ENCODE results near the gene PEAK1.

PEAK1 gene

GRCh38 chr15:77387365-77388105 lies 32.4 kb downstream of the PEAK1 start:
- Histone ChIP-seq H3K27ac (ENCODE audit: insufficient read depth, low read length, poor library complexity, severe bottlenecking) (no peak overlapping the region), H3K4me3 (ENCODE audit: insufficient read depth, low read depth, low read length, poor library complexity, severe bottlenecking) (no peak overlapping the region), H3K4me1 (ENCODE audit: control insufficient read depth, insufficient read depth, low read length, poor library complexity, severe bottlenecking) (no peaks in the 10 kb centered on the region), H3K36me3 (ENCODE audit: control insufficient read depth, insufficient read depth, low read length) (no peaks in the 10 kb centered on the region), H3K27me3 (replicated peaks; ENCODE audit: control insufficient read depth, insufficient read depth, low read length, poor library complexity, severe bottlenecking) (no peaks in the 10 kb centered on the region), H3K9me3 (ENCODE audit: control insufficient read depth, low read length) (no peaks in the 10 kb centered on the region)
- DNase-seq, result no peak

GRCh38 chr15:77386626-77387025 lies 33.3 kb downstream of the PEAK1 start:
- H3K4me1 ChIP-seq (ENCODE audit: control insufficient read depth, insufficient read depth, low read length, poor library complexity, severe bottlenecking), result no peaks in the 10 kb centered on the region
- no peak for DNase-seq
- no peak overlapping the region for H3K4me3 ChIP-seq (ENCODE audit: insufficient read depth, low read depth, low read length, poor library complexity, severe bottlenecking)
- H3K9me3 ChIP-seq (ENCODE audit: control insufficient read depth, low read length), result no peaks in the 10 kb centered on the region
- no peaks in the 10 kb centered on the region for H3K27me3 ChIP-seq (replicated peaks; ENCODE audit: control insufficient read depth, insufficient read depth, low read length, poor library complexity, severe bottlenecking)
- H3K27ac ChIP-seq (ENCODE audit: insufficient read depth, low read length, poor library complexity, severe bottlenecking), result no peak overlapping the region
- no peaks in the 10 kb centered on the region for H3K36me3 ChIP-seq (ENCODE audit: control insufficient read depth, insufficient read depth, low read length)

GRCh38 chr15:77384589-77385359 lies 35.1 kb downstream of the PEAK1 start:
- Histone ChIP-seq H3K9me3 (ENCODE audit: control insufficient read depth, low read length) (no peaks in the 10 kb centered on the region), H3K4me3 (ENCODE audit: insufficient read depth, low read depth, low read length, poor library complexity, severe bottlenecking) (no peak overlapping the region), H3K27me3 (replicated peaks; ENCODE audit: control insufficient read depth, insufficient read depth, low read length, poor library complexity, severe bottlenecking) (no peaks in the 10 kb centered on the region), H3K36me3 (ENCODE audit: control insufficient read depth, insufficient read depth, low read length) (no peaks in the 10 kb centered on the region), H3K27ac (ENCODE audit: insufficient read depth, low read length, poor library complexity, severe bottlenecking) (no peak overlapping the region), H3K4me1 (ENCODE audit: control insufficient read depth, insufficient read depth, low read length, poor library complexity, severe bottlenecking) (no peaks in the 10 kb centered on the region)
- no peak for DNase-seq

DNA sequence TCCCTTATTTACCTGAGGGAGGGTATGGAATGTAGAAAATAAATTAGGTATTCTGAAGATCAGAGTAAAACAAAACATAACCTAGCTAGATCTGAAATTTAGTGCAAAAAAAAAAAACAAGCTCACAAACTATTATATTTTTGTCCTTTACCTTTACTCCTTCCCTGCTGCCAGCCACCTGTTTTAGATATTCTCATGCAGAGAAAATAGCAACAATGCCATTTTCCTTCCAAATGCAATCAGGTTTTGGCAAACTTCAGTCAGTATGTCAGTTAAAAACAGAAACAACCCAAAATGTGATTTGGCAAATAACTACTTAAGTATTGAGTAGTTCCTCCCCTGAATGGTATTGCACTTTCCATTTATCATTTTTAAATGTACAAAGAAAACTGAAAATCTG lies 35.8 kb downstream of the PEAK1 start:
- Histone ChIP-seq H3K4me1 (ENCODE audit: control insufficient read depth, insufficient read depth, low read length, poor library complexity, severe bottlenecking) (no peaks in the 10 kb centered on the region), H3K27me3 (replicated peaks; ENCODE audit: control insufficient read depth, insufficient read depth, low read length, poor library complexity, severe bottlenecking) (no peaks in the 10 kb centered on the region)
- no peak for DNase-seq

GRCh38 chr15:77380033-77380432 lies 39.9 kb downstream of the PEAK1 start:
- Histone ChIP-seq H3K4me1 (ENCODE audit: control insufficient read depth, insufficient read depth, low read length, poor library complexity, severe bottlenecking) (no peaks in the 10 kb centered on the region), H3K27ac (ENCODE audit: insufficient read depth, low read length, poor library complexity, severe bottlenecking) (no peak overlapping the region), H3K4me3 (ENCODE audit: insufficient read depth, low read depth, low read length, poor library complexity, severe bottlenecking) (no peak overlapping the region), H3K36me3 (ENCODE audit: control insufficient read depth, insufficient read depth, low read length) (no peaks in the 10 kb centered on the region), H3K27me3 (replicated peaks; ENCODE audit: control insufficient read depth, insufficient read depth, low read length, poor library complexity, severe bottlenecking) (no peaks in the 10 kb centered on the region), H3K9me3 (ENCODE audit: control insufficient read depth, low read length) (no peaks in the 10 kb centered on the region)
- DNase-seq, result no peak

More for the DNA sequence above, 35.8 kb downstream of the PEAK1 start:
- H3K4me3 ChIP-seq (ENCODE audit: insufficient read depth, low read depth, low read length, poor library complexity, severe bottlenecking), result no peak overlapping the region
- H3K36me3 ChIP-seq (ENCODE audit: control insufficient read depth, insufficient read depth, low read length), result no peaks in the 10 kb centered on the region
- no peak overlapping the region for H3K27ac ChIP-seq (ENCODE audit: insufficient read depth, low read length, poor library complexity, severe bottlenecking)
- H3K9me3 ChIP-seq (ENCODE audit: control insufficient read depth, low read length), result no peaks in the 10 kb centered on the region

DNA sequence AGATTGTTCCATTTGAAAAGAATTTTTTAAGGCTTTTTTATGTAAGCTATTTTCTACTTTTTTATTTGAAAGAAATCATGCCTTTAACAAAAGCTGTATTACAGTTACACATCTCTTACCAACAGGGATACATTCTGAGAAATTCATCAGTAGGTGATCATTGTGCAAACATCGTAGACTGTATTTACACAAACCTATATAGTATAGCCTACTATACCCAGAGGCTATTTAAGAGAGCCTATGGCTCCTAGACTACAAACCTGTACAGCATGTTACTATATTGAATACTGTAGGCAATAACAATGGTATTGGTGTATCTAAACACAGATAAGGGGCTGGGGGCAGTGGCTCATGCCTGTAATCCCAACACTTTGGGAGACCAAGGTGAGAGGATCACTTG lies 43.1 kb downstream of the PEAK1 start:
- no peak overlapping the region for H3K4me3 ChIP-seq (ENCODE audit: insufficient read depth, low read depth, low read length, poor library complexity, severe bottlenecking)
- no peaks in the 10 kb centered on the region for H3K36me3 ChIP-seq (ENCODE audit: control insufficient read depth, insufficient read depth, low read length)
- H3K27ac ChIP-seq (ENCODE audit: insufficient read depth, low read length, poor library complexity, severe bottlenecking), result no peak overlapping the region

DNA sequence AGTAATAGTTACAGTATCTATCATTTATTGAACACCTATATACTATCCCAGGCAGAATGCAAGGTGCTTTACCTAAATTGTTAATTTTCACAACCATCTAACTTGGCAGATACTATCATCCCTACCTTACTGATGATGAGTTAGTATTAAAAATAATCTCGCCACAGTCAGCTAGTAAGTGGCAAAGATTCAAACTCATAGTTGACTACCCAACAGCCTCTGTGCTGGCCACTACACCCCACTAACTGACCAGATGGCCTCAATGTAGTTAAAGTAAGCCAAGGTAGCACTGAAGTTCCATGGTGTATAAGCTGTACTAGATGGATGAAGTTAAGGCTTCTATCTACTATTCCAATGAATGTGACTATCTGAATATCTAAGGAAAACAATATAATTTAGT lies 44.8 kb downstream of the PEAK1 start:
- no peak for DNase-seq
- no peak overlapping the region for H3K27ac ChIP-seq (ENCODE audit: insufficient read depth, low read length, poor library complexity, severe bottlenecking)
- H3K4me3 ChIP-seq (ENCODE audit: insufficient read depth, low read depth, low read length, poor library complexity, severe bottlenecking), result no peak overlapping the region
- no peaks in the 10 kb centered on the region for H3K9me3 ChIP-seq (ENCODE audit: control insufficient read depth, low read length)
- no peaks in the 10 kb centered on the region for H3K27me3 ChIP-seq (replicated peaks; ENCODE audit: control insufficient read depth, insufficient read depth, low read length, poor library complexity, severe bottlenecking)
- no peaks in the 10 kb centered on the region for H3K4me1 ChIP-seq (ENCODE audit: control insufficient read depth, insufficient read depth, low read length, poor library complexity, severe bottlenecking)
- no peaks in the 10 kb centered on the region for H3K36me3 ChIP-seq (ENCODE audit: control insufficient read depth, insufficient read depth, low read length)

More for the DNA sequence above, 43.1 kb downstream of the PEAK1 start:
- Histone ChIP-seq H3K9me3 (ENCODE audit: control insufficient read depth, low read length) (no peaks in the 10 kb centered on the region), H3K27me3 (replicated peaks; ENCODE audit: control insufficient read depth, insufficient read depth, low read length, poor library complexity, severe bottlenecking) (no peaks in the 10 kb centered on the region), H3K4me1 (ENCODE audit: control insufficient read depth, insufficient read depth, low read length, poor library complexity, severe bottlenecking) (no peaks in the 10 kb centered on the region)
- DNase-seq, result no peak

DNA sequence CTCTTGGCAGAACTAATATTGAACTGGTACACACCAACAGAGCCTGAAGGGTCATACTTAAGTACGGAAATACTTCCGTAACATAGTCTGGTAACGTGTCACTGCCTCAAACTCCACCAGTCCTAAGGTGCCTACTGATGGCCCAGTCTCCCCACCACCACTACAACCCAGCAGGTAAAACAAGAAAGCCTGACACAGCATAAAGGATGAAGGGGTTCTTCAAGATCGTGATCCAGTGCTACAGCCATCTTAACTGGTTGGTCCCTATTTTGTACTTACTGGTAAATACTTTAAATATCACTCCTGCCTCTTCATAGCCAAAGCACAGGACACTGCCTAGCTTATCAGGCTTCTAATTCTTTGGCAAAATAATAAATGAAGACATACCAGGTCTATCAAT lies 46.5 kb downstream of the PEAK1 start:
- no peaks in the 10 kb centered on the region for H3K27me3 ChIP-seq (replicated peaks; ENCODE audit: control insufficient read depth, insufficient read depth, low read length, poor library complexity, severe bottlenecking)
- DNase-seq, result no peak
- H3K27ac ChIP-seq (ENCODE audit: insufficient read depth, low read length, poor library complexity, severe bottlenecking), result no peak overlapping the region
- H3K36me3 ChIP-seq (ENCODE audit: control insufficient read depth, insufficient read depth, low read length), result no peaks in the 10 kb centered on the region
- no peaks in the 10 kb centered on the region for H3K9me3 ChIP-seq (ENCODE audit: control insufficient read depth, low read length)
- no peak overlapping the region for H3K4me3 ChIP-seq (ENCODE audit: insufficient read depth, low read depth, low read length, poor library complexity, severe bottlenecking)
- H3K4me1 ChIP-seq (ENCODE audit: control insufficient read depth, insufficient read depth, low read length, poor library complexity, severe bottlenecking), result no peaks in the 10 kb centered on the region

- Histone ChIP-seq H3K27me3 (replicated peaks; ENCODE audit: control insufficient read depth, insufficient read depth, low read length, poor library complexity, severe bottlenecking) (no peaks in the 10 kb centered on the region), H3K4me1 (ENCODE audit: control insufficient read depth, insufficient read depth, low read length, poor library complexity, severe bottlenecking) (no peaks in the 10 kb centered on the region), H3K27ac (ENCODE audit: insufficient read depth, low read length, poor library complexity, severe bottlenecking) (no peak overlapping the region), H3K4me3 (ENCODE audit: insufficient read depth, low read depth, low read length, poor library complexity, severe bottlenecking) (no peak overlapping the region), H3K36me3 (ENCODE audit: control insufficient read depth, insufficient read depth, low read length) (no peaks in the 10 kb centered on the region), H3K9me3 (ENCODE audit: control insufficient read depth, low read length) (no peaks in the 10 kb centered on the region)
- DNase-seq, result no peak
These were observed 47.9 kb downstream of the PEAK1 start for GRCh38 chr15:77371850-77372563.

- no peak overlapping the region for H3K4me3 ChIP-seq (ENCODE audit: insufficient read depth, low read depth, low read length, poor library complexity, severe bottlenecking)
- H3K4me1 ChIP-seq (ENCODE audit: control insufficient read depth, insufficient read depth, low read length, poor library complexity, severe bottlenecking), result no peaks in the 10 kb centered on the region
- H3K9me3 ChIP-seq (ENCODE audit: control insufficient read depth, low read length), result no peaks in the 10 kb centered on the region
- no peak for DNase-seq
- H3K36me3 ChIP-seq (ENCODE audit: control insufficient read depth, insufficient read depth, low read length), result no peaks in the 10 kb centered on the region
- H3K27ac ChIP-seq (ENCODE audit: insufficient read depth, low read length, poor library complexity, severe bottlenecking), result no peak overlapping the region
- H3K27me3 ChIP-seq (replicated peaks; ENCODE audit: control insufficient read depth, insufficient read depth, low read length, poor library complexity, severe bottlenecking), result no peaks in the 10 kb centered on the region
These were observed 49.3 kb downstream of the PEAK1 start for GRCh38 chr15:77370580-77370979.
